ENCODE data around the gene CERS5.

- TF ChIP-seq RELA (IDR thresholded peaks at IDR 0.05; ENCODE audit: borderline replicate concordance, partially characterized antibody) (no peak), SIN3A (IDR thresholded peaks at IDR 0.05; ENCODE audit: low read depth, low read length) (no peak), KDM1A (IDR thresholded peaks at IDR 0.05; ENCODE audit: borderline replicate concordance) (no peak), YY1 (IDR thresholded peaks at IDR 0.05; ENCODE audit: low read depth, low read length) (no peak), EZH2 (IDR thresholded peaks at IDR 0.05; ENCODE audit: borderline replicate concordance, control insufficient read depth, low read depth, low read length) (no peak)
Observed at GRCh38 chr12:50211392-50212070, 44.4 kb upstream of the CERS5 start.
